ENCODE measurements around the gene OMD.

The OMD gene

GRCh38 chr9:92424340-92424739 lies at the start of gene OMD:
OMD (minus strand) TSS chr9:92424471; CDS start chr9:92417558, 6,913 bp downstream.
- no peak for DNase-seq

- no peak for DNase-seq
Measured at GRCh38 chr9:92468206-92468605, 43.9 kb upstream of the OMD start.

- no peak for DNase-seq
Measured at GRCh38 chr9:92467511-92467910, 43.2 kb upstream of the OMD start.

DNA sequence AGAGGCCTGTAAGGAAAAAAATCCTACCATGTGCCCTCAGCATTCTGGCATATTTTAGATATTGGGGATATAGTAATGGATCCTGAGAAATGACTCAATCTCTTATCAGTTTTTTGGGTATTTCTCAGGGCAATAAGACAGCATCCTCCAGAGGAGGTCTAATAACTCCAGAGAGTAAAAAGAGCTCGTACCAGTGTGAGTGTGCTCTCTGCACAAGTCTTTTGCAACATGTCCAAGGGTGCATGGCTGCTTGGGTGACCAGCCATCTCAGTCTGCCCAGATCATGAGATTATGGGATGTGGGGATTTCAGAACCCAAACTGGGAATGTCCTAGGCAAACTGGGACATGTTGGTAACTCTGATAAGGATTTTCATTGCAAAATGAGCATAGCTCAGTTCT lies 42.8 kb upstream of the OMD start:
- no peak for DNase-seq

DNA sequence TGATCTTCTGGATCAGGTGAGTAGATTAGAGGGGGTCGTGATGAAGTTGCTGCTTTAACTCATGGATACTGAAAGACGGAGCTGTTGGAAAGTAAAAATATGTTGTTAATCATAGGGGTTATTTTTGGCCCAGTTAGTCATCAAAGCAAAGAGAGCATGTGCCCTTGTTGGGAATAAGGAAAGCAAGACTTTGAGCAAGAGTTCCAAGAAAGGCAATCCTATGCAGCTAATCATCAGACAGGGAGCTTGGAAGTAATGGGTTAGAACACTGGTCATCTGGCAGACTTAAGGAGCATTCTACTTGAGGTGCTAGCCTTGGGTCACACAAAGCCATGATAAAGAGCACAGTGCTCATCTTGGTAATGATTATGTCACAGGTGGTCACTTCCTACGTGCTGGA lies 39.7 kb upstream of the OMD start:
- peak in 1 of 2 donors; percentile 13 for DNase-seq

DNA sequence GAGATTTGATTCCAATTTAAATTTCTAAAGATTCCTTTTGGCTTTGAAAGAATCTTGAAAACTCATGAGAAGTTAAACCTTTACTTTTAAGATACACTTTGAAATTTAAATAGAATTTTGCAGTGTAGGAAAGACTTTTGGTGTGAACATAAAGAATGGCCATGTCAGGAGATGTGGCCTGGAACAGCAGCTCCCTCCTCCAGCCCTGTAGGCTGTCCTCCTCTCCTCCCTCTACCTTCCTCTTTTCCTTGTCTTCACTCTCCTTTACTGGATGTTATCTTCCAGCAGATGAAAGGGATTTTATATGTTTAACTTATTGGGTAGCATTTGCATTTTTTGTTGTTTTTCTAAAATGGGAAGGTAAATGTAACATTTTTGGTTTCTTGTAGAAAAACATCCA lies 39.1 kb upstream of the OMD start:
- no peak for DNase-seq

DNA sequence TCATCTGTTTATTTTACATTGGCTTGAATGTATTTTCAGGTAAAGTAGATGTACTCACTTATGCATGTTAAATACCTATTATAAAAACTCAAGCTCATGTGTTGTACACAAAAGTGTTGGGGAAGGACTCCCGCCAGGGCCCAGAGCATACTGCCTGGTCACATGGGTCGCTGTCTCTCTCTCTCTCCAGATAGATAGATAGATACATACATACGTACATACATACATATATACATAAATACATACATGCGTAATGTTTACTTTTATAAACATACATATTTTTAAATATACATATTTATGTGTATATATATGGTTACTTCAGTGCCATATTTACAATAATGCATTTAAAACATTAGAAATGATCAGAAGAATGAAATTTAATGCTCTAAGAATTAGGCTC lies 33.3 kb upstream of the OMD start:
- DNase-seq: no peak

DNA sequence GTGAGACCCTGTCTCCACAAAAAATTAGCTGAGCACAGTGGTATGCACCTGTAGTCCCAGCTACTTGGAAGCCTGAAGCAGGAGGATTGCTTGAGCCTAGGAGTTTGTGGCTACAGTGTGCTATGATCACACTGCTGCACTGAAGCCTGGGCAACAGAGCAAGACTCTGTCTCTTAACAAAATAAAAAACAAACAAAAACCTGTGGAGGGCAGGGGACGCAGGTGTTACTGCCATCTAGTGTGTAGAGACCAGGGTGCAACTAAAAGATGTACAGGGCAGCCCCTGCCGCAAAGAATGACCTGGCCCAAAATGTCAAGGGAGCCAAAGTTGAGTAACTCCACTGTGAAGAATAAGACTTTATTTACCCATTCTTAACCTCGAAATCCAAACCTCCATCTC lies 30.9 kb upstream of the OMD start:
- DNase-seq: no peak

GRCh38 chr9:92446536-92446935 lies 22.3 kb upstream of the OMD start:
- DNase-seq: no peak

DNA sequence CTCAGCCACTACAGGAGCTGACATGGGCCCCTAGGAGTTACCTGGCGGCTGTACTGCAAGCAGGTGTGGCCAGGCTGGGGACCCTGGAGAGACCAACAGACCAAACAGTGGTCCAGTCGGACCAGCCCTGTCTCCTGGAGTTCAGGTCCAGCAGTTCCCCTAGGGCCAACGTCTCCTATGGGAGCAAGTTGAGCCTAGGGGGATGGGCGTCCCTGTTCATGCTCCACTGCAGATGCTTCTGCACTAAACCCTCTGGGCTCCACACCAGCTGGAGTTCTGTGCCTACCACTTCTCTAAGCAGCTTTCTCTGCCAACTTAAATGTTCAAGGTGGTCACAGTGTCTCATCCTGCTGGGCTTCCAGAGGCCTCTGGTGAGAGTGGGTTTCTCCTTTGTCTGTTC lies 20.6 kb upstream of the OMD start:
- no peak for DNase-seq

DNA sequence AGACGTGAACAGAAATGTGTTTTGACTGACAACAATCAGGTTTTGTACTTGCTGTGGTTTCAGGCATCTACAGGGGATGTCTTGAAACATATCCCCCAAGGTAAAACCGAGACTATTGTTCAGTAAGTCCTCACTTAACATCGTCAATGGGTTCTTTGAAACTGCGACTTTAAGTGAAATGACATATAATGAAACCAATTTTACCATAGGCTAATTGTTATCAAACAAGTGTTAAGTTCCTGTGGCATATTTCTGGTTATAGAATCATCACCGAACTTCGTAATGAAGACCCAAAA lies 16.4 kb upstream of the OMD start:
- DNase-seq: no peak

- no peak for DNase-seq
Measured at GRCh38 chr9:92439921-92440750, 15.9 kb upstream of the OMD start.

DNA sequence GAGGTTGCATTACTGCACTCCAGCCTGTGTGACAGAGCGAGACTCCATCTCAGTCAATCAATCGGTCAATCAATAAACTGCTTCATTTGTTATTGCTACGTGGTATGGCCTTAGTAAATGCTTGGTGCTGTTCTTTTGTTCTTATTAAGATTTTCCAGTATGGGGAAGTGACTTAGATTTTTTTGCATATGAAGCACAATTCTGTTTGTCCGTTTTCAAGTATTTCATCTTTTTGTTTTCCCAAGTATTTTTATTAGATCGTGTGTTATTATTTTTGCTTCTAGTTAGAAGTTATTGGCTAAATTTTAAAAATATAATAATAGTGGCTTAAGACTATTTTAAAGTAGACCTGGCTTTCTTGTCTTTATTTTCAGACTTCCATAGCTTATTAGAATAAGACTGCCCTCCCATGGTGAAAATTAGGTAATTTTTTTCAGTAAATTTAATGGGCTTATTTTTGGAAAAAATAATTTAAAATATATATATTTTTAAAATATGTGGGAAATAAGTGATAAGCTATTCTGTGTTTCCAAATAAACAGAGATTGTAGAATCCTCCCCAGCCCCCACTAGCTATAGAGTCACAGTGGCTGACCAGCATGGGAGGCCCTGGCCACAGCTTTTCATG lies 14.7 kb upstream of the OMD start:
- DNase-seq: peak; percentile 9 to 45

DNA sequence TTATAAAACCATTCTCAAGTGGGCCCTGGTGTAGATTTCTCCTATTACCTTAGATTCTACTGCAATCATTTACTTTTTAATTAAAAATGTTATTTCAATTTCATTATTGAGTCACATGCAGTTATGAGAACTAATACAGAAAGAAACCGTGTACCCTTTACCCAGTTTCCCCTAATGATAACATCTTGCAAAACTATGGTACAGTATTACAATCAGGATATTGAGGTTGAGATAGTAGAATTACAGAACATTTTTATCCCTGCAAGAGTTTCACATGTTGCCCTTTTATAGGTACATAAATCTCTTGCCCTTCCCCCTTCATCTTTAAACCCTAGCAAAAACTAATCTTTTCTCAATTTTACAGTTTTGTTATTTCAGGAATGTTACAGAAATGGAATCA lies 11.0 kb upstream of the OMD start:
- no peak for DNase-seq

DNA sequence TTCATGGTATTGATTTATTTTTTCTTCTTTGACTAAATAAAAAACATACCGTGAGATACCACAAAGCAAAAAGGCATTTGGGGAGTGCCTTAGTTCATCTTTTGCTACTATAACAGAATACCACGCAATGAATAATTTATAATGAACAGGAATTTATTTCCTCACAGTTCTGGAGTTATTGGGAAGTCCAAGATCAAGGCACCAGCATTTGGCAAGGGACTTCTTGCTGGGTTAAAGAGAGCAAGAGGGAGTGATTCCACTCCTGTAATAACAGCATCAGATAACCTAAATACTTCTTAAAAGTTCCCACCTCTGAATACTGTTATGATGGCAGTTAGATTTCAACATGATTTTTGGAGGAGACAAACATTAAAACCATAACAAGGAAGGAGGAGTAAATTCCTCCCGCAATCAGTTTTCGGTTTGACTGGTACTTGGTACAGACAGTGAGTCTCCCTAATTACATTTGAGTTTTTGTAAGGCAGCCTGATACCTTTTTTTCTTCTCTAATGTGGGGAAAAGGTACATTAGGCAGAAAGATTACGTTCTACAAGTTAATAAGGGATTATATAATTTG lies 8.8 kb upstream of the OMD start:
- DNase-seq: no peak

DNA sequence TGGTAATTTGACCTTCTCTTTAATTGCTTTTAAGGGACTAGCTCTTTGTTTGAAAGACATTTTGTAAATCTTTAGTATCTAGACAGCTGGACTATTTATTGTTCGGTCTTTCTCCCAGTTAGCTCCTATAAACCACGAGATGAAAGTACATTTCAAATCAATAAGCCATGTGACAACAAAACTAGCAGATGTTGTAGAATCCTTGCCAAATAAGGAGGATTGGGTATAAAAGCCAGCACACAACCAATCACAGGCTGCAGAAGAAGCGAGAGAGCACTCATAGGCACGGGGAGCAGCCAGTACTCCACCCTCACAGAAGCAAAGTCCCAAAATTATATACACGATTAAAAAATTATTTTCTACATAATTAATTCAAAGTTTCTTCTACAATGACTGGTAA lies 8.1 kb upstream of the OMD start:
- DNase-seq: no peak

DNA sequence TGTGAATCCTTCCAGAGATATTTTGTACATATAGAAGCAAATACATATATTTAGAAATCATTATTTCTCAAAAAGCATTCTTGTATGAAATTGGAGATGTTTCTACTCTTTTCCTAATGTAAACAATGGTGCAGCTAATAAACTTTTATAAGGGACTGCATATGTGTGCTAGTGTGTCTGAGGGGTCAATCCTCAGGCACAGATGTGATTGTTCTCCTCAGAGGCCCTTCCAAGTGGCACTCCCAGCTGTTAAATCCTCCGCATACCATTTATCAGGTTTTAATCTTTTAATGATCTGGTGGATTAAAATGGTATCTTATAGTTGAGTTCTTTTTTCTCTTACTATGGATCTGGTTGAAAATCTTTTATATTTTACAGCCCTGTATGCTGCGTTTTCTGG lies 5.6 kb upstream of the OMD start:
- DNase-seq: no peak

GRCh38 chr9:92426501-92427145 lies 2.4 kb upstream of the OMD start:
- no peak for DNase-seq

DNA sequence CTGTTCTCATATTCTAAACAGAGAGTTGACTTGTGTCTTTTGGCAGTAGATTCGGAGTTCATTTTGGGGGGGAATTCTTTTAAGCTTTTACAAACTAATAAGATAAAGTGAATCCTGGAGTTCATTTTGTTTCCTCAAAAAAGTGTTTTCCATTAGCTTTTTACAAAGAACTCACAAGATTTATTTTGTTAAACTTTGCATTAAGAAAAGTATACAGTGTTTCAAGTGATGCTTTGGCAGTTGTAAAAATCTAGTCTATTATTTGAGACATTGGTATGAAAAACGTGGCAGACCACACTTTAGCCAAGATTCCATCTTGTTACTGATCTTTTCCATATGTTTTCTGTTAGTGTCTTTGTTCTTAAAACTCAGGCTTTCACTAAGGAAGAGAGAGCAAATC lies 1.2 kb upstream of the OMD start:
- no peak for DNase-seq

GRCh38 chr9:92423612-92424011 lies 659 bp downstream of the OMD start:
- DNase-seq: no peak

- DNase-seq: peak; percentile 47 to 48
Measured at GRCh38 chr9:92422611-92423338, 1.5 kb downstream of the OMD start.

- DNase-seq: peak; percentile 7 to 18
Measured at GRCh38 chr9:92414566-92414965, 9.7 kb downstream of the OMD start.

- DNase-seq: peak; percentile 24 to 43
Measured at GRCh38 chr9:92411157-92411556, 13.1 kb downstream of the OMD start.

Data from inflammatory macrophage treated with lipopolysaccharide for 1 hour (primary cell).